ENCODE data around the gene HES5.

Gene HES5

DNA sequence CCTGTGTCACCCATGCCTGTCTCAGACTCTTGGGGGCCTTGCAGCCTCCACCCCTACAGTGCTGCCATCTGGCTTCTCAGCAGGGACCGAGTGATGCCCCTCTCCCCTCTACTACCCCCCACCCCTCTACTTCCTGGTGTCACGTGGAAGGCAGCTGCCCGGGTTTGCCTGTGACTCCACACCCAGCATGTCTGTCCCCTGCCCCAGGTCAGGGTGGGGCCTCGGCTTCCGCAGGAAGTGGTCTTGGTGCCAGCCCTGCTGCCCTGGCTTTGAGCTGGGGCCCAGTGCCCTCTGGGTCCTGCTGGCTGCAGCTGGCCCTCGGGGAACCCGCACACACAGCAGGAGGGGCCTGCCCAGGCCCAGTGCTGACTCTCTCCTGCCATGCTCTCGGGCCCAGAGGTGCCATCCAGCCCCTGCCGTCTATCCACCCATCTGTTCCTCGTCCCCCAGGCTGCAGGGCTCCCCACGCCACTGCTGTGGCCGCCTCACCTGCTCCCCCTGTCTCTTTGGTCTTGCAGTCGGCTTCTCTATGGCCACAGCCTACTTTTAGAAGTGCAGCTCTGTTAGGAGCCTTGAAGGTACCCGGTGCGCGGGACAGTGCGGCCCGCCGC is 30.0 kb downstream of the HES5 start:
- no peak for DNase-seq (ENCODE audit: low spot score)

DNA sequence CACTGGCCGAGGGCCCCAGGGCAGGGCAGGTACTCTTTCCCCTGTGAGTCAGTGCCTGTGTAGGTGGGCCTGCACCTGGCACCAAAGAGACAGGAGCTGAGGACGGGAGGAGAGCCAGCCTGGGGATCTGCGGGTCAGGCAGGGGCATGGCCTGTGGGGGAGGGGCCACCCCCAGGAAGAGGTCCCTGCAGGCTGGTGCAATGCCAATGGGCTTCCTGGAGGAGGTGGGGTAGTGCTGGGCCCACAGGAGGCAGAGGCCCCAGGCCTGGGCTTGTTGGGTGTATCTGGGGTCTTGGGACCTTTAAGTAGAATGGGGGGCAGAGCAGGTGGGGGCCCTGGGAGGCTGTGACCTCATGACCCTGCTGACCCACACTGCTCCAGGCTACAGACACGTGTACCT is 30.8 kb downstream of the HES5 start:
- no peak for DNase-seq (ENCODE audit: low spot score)

DNA sequence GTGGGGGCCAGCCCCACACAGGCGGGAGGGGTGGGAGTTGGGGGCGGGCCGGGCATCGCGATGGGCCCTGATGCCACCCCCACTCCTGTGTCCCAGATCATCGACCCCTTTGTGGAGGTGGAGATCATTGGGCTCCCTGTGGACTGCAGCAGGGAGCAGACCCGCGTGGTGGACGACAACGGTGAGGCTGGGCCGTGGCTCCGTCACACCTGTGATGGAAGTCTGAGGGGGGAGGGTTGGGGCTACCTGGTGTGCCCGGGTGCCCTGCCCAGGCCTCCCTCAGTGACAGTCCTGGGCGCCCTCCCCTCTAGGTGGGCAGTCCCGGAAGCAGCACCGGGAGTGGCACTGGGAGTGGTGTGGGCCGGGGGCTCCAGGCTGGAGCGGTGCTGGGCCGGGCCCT is 31.4 kb downstream of the HES5 start:
- DNase-seq (ENCODE audit: low spot score) = no peak

DNA sequence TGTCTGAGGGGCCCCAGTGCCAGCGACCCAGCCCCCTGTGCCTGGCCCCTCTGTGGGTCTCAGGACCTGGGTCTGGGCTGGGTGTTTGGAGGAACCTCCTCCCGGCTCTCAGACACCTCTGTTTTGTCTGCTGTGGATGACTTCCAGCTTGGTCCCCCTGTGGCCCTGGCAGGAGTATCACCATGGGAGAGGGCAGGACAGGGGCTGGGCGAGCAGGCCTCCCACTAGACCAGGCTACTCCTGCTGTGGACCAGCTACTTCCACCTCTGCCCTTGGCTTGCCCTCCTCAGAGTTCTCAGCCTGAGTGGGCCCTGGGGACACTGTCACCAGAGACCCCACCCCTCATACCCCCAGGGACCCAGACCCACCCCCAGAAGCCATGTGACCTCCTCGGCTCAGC is 32.2 kb downstream of the HES5 start:
- no peak for DNase-seq (ENCODE audit: low spot score)

DNA sequence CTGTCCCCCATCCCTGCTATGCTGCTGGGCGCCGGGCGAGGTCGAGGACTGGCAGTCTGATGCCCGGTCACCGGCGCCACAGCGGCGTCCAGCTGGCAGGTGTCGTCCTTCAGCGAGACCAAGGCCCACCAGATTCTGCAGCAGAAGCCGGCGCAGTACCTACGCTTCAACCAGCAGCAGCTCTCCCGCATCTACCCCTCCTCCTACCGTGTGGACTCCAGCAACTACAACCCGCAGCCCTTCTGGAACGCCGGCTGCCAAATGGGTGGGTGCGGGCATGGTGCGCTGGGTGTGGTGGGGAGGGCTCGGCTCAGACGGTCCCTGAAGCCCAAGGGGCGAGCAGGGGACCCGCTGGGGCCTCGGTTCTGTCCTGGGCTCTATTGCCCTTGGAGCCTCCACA is 33.3 kb downstream of the HES5 start:
- DNase-seq (ENCODE audit: low spot score) = no peak

DNA sequence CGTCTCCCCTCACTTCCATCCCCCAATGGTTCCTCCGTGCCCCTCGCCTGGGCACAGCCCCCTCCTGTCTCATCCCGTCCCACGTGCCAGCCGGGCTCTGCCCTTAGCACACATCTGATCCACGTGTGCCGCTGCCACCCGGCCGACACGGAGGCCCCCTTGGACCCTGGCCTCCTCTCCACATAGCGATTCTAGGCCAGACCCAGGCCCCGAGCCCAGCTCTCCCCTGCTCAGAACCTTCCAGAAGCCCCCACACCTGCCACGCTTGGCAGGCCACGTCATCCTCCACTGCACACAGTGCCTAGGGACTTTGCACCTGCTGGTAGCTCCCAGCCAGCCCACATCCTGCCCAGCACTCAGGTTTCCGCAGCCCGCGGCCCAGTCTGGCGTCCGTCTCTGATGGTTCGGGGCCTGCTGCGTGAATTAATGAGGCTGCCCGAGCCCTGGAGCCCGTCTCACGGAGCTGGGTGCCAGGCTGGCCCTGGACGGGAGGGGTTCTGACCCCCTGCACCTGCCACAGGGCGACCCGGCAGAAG is 33.9 kb downstream of the HES5 start:
- DNase-seq (ENCODE audit: low spot score) = no peak

DNA sequence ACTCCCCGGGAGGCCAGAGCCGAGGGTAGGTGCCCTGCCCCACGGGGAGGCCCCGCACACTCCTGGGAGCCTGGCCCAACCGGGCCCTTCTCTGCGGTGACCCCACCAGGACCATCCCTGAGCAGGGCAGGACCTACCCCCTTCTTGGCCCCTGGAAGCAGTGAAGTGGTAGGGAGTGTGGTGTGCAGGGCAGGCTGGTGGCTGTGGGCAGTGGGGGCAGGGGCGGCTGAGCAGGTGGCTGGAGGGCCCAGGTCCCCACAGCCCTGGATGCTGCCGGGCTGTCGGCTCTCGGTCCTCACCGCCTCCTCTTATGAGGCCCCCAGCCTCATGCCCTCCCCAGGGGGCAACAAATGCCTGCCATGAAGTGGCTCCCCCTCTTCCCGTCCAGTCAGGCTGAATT is 34.5 kb downstream of the HES5 start:
- no peak for DNase-seq (ENCODE audit: low spot score)

DNA sequence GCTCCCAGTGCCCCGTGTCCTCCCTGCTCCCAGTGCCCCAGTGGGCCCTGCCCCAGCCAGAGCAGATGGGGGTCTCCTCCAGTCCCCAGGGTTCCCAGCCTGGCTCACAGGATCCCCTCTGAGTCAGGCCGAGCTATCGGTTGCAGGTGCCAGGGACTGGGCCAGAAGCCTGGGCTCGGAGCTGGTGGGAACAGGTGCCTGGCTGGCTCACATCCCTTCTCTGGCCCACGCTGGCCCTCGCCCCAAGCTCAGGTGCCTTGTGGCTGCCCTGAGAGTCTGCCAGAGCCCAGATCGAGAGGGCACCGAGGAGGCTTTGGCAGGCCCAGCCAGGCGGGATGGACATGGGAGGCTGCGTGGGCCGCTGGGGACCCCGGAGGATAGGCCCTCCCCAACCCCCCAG is 35.0 kb downstream of the HES5 start:
- DNase-seq (ENCODE audit: low spot score) = no peak

DNA sequence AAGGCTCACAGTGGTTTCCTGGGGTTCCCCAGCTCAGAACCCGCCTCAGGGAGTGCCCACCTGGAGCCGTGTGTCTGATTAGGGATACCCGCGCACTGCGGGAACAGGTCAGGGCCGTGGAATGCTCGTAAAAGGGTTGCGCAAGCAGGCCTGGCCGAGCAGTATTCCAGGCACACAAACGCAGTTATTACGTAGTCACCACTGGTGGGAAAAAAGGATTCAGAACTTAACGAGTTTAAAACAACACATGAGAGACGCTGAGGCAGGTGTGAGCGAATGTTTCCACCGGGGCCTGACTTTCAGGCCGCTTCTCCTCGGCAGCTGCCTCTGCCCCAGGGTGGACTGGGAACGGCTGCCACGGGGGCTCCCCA is 35.8 kb downstream of the HES5 start:
- DNase-seq (ENCODE audit: low spot score) = peak; percentile 85

DNA sequence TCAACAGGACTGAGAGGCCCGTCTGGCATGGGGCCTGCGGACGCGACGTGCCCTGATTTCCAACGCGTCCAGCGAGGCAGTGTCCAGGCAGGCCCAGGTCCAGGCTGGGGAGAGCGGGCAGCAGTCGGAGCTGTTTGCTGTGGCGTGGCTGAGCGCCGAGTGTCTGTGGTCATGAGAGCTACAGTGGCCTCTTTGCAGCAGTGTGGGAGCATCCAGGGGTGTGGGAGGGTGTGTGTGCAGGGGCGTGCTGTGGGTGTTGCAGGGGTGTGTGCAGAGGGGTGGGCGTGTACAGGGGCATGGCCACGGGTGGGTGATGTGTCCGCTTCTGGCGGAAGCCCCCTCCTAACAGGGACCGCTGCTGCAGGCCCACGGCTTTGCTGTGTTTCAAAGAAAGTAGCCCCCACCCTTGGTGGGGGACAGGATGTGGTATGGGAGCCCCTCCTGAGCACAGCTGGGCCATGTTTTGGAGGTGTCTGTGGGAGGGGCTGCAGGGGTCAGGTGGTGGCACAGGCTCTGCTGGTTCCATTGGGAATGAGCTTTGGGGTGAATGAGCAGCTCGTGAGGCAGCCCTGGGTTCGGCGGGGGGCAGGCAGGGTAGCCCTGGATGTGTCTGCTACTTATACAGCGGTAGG is 36.3 kb downstream of the HES5 start:
- no peak for DNase-seq (ENCODE audit: low spot score)

DNA sequence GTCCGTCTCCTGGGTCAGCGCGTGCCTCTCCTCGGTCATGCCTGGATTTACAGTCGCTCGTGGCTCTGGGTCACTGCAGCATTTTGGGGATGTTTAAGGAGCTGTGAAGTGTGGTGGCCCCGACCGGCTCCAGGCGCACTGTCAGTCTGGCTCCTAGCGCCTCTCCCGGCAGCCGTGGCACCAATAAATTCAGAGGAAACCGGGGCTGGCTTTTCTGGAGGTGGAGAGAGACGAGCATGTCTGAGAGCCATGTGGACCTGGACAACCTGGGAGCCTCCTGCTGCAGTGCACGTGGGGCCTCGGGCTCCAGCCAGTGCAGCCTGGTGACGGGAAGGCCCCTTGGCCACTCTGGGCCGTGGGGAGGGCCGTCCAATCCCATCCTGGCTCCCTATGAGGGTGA is 36.8 kb downstream of the HES5 start:
- no peak for DNase-seq (ENCODE audit: low spot score)

DNA sequence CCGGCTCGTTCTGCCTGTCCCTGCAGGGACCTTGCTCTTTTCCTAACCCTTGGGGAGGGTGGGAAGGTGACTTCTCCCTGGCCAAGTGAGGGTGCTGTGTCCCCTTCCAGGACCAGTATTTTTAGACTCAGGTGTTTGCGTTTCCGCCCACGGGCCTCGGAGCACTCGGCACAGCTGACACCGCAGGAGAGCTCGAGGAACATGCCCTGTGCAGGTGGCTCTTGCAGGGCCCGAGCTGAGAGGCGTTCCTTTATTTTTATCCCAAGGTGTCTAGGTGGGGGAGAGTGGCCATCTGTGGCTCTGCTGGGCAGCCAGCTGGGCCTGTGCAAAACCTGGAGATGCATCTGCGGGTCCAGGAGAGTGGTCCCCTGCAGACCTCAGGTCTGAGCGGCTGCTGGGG is 38.0 kb downstream of the HES5 start:
- DNase-seq (ENCODE audit: low spot score) = no peak

DNA sequence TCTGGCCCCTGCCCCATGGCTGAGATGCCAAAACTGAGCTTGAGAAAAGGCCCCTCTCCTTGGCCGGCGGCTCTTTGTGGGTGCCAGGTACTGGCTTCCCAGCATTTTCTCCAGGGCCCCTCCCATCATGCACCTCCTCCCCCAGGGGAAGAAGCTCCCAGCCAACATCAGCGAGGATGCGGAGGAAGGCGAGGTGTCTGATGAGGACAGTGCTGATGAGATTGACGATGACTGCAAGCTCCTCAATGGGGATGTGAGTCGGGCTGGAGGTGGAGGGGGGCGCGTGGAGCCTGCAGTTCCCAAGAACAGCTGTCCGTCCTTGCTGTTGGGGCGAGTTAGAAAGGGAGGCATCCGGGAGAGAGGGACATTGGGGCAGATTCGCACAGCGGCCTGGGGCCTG is 40.4 kb downstream of the HES5 start:
- DNase-seq (ENCODE audit: low spot score) = no peak

DNA sequence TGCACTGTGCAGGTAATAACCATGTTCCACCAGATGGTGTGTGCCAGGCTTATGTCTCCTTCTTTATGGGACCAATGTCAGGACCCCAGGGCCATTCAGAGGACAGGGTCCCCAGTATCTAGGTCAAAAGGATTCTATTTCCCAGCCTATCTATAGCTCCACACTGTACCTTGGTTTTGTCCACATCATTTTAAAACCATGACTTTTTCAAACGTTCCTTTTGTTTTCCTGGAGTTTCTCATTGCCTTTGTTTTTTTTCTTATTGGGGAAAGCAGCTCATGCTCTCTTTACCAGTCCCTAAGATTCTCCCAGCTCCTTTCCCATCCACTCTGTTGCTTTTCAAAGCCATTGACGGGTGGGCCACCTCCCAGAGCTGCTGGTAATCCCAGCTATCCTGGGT is 41.4 kb downstream of the HES5 start:
- no peak for DNase-seq (ENCODE audit: low spot score)

DNA sequence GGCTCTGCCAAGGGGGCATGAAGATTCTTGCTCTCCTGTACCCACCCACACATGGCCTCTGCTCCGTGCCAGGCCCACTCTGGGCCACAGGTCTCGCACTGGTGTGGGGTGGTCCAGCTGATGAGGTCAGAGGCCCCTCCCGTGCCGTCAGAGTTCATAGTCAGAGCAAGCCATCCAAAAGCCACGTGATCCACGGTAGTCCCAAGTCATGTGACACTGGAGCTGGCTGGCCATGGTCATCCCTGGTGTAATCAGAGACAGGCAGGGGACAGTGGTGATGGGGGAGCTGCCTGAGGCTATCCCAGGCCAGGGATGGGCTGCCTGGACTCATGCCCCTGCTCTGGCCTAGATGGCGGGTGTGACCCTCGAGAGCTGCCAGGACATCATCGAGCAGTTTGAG is 43.5 kb downstream of the HES5 start:
- DNase-seq (ENCODE audit: low spot score) = no peak

DNA sequence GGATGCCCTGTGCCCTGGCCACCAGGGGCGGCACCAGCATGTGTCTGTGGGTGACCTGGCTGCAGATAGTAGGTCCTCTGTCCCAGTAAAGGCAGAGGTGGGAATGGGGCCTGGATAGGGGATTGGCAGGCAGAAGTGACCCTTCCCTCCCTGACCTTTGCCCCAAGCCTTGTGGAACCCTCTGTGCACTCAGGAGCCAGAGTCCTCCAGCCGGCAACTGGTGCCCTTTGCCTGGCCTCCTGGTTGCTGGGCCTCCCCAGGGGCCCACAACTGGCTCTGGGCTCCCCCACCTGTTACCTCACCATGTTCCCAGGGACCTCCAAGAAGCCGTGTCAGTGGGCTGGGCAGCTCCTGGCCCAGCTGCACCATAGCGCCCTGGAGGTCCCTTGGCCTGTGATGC is 44.0 kb downstream of the HES5 start:
- no peak for DNase-seq (ENCODE audit: low spot score)

DNA sequence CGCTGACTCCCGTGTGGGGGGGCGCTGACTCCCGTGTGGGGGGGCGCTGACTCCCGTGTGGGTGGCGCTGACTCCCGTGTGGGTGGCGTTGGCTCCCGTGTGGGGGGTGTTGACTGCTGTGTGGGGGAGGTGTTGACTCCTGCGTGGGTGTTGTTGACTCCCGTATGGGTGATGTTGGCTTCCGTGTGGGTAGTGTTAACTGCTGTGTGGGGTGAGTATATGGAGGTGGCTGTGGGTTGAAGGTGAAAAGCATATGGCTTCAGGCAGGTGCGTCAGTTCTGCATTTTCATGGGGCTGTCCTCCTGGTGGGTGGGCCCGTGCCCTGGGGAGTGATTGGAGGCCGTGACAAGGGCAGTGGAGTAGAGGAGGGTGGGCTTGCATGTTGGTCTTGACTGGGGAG is 46.1 kb downstream of the HES5 start:
- DNase-seq (ENCODE audit: low spot score) = no peak

DNA sequence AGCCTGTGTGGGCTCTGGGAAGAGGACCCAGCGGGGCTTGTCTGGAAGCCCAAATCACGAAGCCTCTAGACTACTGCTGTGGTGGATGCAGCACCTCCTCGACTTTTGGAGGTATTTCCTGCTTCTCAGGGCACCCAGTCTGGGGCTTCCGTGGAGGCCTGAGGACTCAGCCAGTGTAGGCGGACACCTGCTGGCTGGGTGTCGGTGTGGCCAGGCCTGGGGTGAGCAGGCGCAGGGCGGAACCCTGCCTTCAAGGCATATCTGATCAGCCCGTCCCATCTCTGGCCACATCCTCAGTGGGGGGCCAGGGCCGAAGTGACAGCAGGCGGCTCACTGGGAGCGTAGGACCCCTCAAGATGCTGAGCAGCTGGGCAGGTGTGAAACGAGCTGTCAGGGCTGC is 47.0 kb downstream of the HES5 start:
- no peak for DNase-seq (ENCODE audit: low spot score)

DNA sequence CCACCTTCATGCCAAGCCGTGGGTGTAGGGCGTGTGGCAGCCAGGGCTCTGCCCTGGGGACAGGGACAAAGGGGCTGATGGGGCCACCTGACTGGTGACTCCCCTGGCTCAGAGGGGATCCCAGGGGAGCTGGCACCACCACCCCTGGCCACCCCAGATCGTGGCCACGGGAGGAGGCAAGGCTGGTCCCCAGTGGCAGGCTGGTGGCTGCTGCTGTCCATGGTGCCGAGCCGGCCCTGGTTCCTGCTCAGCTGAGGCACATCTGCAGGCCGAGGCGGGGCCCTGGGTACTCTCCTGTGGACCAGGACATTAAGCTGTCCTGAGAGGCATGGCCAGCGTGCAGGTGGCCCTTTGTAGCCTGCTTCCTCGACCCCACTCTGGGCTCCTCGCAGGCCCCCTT is 47.5 kb downstream of the HES5 start:
- DNase-seq (ENCODE audit: low spot score) = no peak

DNA sequence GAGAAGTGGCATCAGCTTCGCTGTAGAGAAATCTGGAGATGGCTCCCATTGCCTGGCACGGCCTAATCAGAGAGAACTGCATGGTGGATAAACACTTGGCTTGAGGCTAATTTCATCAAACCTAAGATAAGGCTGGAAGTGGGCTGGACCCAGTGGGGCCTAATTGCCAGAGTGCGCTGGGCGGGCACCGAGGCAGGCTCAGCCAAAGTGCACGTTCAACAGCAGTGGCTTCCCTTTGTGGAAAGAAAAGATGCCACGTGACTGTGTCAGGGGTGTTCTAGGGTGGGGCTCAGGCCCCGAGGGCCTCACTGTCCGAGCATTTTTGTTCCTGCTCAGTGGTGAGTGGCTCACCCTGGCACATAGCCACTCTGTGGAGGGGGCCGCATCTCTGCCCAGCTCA is 48.2 kb downstream of the HES5 start:
- DNase-seq (ENCODE audit: low spot score) = no peak

DNA sequence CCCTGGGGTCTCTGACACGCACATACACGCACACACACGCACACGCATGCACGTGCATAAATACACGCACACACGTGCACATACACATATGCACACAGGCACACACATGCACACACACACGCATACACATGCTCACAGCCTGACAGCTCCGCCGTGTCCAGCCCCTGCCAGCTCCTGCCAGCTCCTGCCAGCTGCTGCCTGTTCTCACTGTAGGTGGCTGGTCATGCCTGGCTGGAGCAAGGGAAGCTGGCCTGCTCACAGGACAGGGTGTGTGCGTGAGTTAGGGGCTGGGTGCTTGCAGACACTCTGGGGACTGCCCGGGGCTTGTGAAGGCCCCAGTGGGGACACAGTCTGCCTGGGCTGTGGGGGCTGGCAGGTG is 49.1 kb downstream of the HES5 start:
- DNase-seq (ENCODE audit: low spot score) = no peak

DNA sequence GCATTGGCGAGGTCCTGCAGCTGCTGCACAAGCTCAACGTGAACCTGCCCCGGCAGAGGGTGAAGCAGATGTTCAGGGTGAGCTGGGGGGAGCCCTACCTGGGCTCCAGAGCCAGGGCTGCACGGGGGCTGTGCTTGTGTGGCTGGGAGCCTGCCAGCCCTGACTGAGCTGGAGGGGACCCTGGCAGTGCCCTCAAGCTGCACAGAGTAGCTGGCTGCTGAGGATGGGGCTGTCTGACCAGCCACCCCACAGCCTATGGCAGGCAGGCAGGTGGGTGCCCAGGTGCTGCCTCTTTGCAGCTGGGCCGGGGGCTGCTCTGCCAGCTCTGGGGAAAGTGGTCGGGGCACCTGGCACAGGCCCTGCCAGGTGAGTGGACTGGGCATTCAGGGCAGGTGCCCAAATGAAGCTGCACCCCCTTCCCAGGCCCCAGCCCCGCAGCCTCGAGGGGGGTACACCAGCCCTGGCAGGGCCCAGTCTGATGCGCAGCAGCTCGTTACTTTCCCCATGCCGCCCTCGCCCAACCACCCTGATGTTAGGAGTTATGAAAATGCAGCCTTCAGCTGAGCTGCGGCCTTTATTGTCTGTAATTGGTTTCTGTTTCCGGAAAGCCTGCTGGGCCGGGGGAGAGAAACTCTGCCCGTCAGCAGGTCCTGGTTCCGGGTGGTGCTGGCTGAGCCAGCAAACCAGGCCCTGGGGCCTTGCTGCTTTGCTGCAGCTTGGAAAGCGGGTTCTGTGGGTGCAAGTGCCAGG is 49.7 kb downstream of the HES5 start:
- DNase-seq (ENCODE audit: low spot score) = no peak

DNA sequence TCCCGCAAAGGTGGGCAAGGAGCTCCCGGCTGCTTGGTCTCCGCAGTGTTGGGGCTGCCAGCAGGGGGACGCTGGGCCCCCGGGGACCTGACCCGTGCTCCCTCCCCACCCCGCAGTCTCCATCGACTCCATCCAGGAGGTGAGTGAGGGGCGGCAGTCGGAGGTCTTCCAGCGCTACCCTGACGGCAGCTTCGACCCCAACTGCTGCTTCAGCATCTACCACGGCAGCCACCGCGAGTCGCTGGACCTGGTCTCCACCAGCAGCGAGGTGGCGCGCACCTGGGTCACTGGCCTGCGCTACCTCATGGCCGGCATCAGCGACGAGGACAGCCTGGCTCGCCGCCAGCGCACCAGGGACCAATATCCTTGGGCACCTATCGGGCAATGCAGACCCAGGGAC is 50.4 kb downstream of the HES5 start:
- no peak for DNase-seq (ENCODE audit: low spot score)

DNA sequence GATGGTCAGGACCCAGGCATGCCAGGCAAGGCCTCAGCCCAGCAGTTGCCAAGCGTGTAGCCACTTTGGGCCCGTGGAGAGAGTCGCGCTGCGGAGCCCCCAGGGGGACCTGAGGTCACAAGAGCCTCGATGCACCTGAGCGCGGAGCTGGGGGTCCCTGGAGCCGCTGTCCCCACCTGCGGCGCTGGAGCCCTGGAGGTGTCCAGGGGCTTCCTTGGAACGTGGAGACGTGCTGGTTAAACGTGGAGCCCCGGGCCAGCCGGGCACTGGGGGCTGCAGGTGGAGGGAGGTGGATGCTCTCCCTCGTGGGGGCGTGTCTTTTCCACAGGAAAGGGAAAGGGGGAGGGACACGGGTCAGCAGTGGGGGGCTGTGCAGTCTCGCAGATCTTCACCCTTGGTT is 50.9 kb downstream of the HES5 start:
- no peak for DNase-seq (ENCODE audit: low spot score)
